ENCODE results near the gene EXOSC7.

The EXOSC7 gene

DNA sequence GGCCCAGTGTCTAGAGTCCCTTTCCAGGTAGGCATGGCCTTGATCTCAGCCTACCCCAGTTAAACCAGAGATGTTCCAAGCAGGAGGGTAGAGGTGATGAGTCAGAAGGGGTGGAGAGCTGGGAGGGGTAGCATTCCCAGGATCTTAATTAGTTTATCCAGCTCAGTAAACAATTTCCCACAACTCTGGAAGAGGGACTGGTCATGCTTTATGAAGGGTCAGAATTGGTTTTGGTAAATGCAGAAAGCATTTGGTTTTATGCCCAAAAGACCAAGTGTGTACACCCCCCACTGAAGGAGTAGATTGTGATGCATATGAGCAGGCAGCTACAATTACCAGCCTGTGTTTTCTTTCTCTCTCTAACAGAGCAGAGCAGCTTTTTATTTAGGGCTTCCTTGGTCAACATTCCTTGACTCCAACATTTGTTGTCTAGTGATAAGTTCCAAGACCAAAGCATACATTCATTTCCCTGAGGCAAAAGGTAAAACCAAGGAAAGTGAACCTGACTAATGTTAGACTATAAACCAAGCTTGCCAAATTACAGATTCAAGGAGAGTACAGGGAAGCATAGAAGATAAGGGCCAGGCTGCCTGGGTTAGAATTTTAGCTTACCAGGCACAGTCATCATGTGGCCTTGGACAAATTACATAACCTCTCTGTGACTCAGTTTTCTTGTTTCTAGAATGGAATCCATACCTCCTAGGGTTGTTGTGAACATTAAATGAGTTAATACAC, 17.6 kb downstream of the EXOSC7 start:
- no peak for DNase-seq

DNA sequence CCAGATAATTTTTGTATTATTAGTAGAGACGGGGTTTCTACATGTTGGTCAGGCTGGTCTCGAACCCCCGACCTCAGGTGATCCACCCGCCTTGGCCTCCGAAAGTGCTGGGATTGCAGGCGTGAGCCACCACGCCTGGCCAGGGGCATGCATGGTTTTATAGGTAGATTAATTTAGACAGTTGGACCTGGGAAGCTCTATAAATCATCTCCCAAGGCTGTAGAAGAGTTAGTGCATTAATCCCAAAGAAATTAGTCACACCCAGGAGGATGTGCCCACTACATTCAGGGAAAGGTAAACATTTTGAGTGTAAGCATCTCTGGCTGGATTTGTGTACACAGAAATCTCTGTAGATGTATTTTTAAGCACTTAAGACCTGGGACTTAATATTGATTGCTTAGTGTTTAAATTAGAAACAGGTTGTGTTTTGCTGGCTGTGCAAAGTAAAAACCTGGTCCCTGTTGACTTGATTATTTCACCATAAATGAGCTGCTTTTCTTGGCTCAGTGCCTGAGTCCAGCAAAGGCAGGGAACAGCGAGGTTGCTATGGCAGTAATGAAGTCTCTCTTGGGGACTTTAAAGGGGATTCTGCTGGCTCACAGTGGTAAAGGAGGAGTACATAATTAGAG, 19.2 kb downstream of the EXOSC7 start:
- peak; percentile 13 for DNase-seq

GRCh38 chr3:44996556-44996969, 20.5 kb downstream of the EXOSC7 start:
- peak; percentile 17 for DNase-seq

GRCh38 chr3:44999782-45000181, 23.7 kb downstream of the EXOSC7 start:
- no peak for DNase-seq

GRCh38 chr3:45000823-45001222, 24.8 kb downstream of the EXOSC7 start:
- DNase-seq = no peak

- no peak for DNase-seq
These were observed 25.7 kb downstream of the EXOSC7 start for GRCh38 chr3:45001738-45002137.

DNA sequence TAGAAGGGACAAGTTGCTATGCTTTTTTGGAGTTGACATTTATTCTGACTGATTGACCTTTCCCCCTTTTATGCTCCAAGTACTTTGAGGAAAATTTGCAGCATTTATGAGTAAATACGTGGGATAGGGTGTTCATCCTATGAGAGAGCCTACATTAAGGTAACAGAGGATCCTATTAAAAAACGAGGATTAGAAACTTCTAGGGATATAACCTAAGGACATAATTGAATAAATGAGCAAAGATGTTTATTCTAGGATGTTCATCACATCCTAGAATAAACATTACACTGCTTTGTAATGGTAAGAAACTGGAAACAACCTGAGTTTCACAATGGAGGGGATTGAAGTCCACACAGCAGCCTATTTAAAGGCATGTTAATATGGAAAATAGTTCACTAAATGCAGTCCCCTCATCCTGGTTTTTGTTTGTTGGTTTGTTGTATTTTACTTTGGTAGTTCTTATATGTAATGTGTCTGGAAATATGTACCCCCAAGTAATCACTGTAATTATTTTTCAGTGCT, 26.2 kb downstream of the EXOSC7 start:
- DNase-seq = no peak

- DNase-seq = no peak
These were observed 26.7 kb downstream of the EXOSC7 start for GRCh38 chr3:45002720-45003119.

- DNase-seq = no peak
These were observed 27.4 kb downstream of the EXOSC7 start for GRCh38 chr3:45003406-45003805.

- no peak for DNase-seq
These were observed 27.8 kb downstream of the EXOSC7 start for GRCh38 chr3:45003859-45004258.

DNA sequence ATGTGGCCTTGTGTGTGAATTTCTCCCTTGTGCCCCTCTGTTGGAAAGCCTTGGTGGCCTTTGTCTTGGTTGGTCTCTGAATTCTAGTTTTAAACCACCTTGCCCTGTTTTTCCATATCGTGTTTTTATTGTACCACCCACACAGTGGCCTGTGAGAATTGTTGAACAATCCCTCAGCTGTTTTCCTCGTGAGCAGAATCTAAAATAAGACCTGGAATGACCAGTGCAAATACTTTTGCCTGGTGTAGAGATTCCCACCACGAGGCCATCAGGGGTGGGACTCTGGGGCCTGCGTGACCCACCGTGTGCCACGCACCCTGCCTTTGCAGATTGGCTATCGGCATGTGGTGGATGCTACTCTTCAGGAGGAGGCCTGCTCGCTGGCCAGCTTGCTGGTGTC, 31.0 kb downstream of the EXOSC7 start:
- DNase-seq = no peak

- no peak for DNase-seq
These were observed 32.1 kb downstream of the EXOSC7 start for GRCh38 chr3:45008117-45008516.

DNA sequence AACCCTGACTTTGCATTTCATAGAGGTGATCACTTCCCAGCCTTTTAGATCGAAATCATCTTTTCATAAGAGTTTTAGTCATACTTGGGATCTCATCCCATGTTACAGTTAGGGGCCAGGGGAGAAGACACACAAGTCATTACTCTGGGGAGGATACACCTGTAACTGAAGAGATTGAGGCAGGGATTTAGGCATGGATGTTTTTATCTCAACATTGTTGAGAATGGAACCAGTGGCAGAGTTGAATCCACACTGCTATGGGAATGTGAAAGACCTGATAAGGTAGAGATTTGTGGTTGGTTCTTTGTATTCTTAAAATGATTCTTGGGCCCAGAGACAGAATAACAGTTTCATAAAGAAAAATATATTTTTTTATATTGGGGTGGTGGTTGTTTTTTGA, 33.8 kb downstream of the EXOSC7 start:
- DNase-seq = no peak

- DNase-seq = no peak
These were observed 34.8 kb downstream of the EXOSC7 start for GRCh38 chr3:45010811-45011333.

- DNase-seq = no peak
These were observed 35.9 kb downstream of the EXOSC7 start for GRCh38 chr3:45011756-45012508.

GRCh38 chr3:45012577-45012976, 36.5 kb downstream of the EXOSC7 start:
- no peak for DNase-seq

DNA sequence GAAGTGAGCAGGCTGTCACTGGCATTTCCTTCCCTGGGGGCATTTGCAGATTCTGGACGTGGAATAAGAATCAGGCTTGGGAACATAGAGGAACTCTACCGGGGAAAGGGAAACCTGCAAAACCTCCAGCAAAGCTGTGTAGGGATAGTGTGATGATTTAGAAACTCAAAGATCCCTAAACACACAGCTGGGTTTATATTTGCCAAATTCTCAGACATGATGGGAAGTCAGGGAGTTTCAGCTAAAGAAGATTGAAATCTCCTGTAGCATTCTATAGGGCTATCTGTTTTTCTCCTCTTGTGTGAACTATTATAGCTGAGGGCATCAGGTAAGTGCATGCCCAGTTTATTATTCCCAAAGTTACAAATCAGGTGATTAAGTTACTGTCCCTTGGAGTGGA, 40.9 kb downstream of the EXOSC7 start:
- no peak for DNase-seq

DNA sequence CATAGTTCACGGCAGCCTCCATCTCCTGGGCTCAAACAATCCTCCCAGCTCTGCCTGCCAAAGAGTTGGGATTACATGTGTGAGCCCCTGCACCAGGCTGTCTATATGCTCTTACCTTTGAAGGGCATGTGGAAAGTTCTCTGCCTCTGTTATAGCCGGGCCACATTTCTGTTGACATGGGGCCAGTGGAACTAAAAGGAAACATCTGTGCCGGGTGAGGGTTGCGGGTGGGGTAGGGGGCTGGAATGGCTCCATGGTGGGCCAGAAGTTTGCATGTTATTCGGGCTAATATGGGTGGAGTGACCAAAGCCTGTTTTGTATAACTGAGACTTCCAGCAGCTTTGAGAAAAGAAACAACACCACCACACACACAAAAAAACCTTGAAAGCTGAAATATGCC, 41.8 kb downstream of the EXOSC7 start:
- DNase-seq = no peak

- DNase-seq = no peak
These were observed 44.5 kb downstream of the EXOSC7 start for GRCh38 chr3:45020534-45020933.

DNA sequence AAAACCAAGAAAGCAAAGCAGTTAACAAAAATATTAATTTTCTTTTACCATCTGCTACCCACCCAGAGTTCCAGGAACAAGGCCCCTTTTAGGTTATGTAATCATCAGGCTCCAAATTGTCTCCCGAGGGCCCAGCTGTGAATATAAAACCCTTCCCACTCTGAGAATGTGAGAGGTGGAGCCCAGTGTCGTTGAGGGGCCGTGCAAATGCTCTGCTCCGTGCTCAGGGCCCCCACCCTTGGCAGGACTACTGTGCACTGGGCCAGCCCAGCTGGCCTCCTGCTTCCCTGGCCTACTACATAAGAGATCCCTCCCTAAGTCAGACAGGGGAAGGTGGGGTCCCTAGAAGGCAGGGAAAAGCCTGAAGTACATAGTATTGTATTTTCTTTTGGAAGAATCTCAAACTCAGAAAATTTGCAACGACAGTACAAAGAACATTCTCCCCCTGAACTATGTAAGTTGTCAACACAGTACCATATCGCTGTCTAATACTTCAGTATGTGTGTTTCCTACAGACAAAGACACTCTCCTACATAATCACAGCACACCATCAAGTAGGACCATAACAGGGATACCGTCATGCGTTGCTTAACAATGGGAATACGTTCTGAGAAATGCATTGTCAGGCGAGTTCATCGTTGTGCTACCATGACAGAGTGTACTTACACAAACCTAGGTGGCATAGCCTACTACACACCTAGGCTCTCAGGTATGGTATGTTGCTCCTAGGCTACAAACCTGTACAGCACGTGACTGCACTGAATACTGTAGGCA, 45.7 kb downstream of the EXOSC7 start:
- no peak for DNase-seq

GRCh38 chr3:45023675-45024074, 47.6 kb downstream of the EXOSC7 start:
- DNase-seq = no peak

GRCh38 chr3:45024542-45025255, 48.7 kb downstream of the EXOSC7 start:
- DNase-seq = no peak
